Amygdala (tissue), 56 donors: ENCODE data around the gene COG5.

Experiments used
- DNase-seq, 56 donors: peaks; one replicate each; lab custom pipeline; 2025; lab: John Stamatoyannopoulos, UW

COG5 gene

GRCh38 chr7:107354640-107355039 lies 209.1 kb downstream of the COG5 start:
- no peak for DNase-seq

GRCh38 chr7:107353701-107354100 lies 210.0 kb downstream of the COG5 start:
- no peak for DNase-seq

GRCh38 chr7:107345898-107346297 lies 217.8 kb downstream of the COG5 start:
- DNase-seq = no peak

- no peak for DNase-seq
Observed at GRCh38 chr7:107344799-107345198, 218.9 kb downstream of the COG5 start.

- no peak for DNase-seq
Observed at GRCh38 chr7:107344286-107344685, 219.4 kb downstream of the COG5 start.

GRCh38 chr7:107338080-107338479 lies 225.6 kb downstream of the COG5 start:
- no peak for DNase-seq

GRCh38 chr7:107332488-107333269 lies 231.0 kb downstream of the COG5 start:
- DNase-seq = no peak

- DNase-seq = no peak
Observed at GRCh38 chr7:107330478-107330877, 233.2 kb downstream of the COG5 start.

- no peak for DNase-seq
Observed at GRCh38 chr7:107327986-107328569, 235.6 kb downstream of the COG5 start.

GRCh38 chr7:107326061-107326460 lies 237.7 kb downstream of the COG5 start:
- DNase-seq = no peak

GRCh38 chr7:107322015-107322414 lies 241.7 kb downstream of the COG5 start:
- DNase-seq = no peak

GRCh38 chr7:107321611-107322010 lies 242.1 kb downstream of the COG5 start:
- DNase-seq = no peak

GRCh38 chr7:107319724-107320228 lies 243.9 kb downstream of the COG5 start:
- no peak for DNase-seq

GRCh38 chr7:107318523-107319160 lies 245.1 kb downstream of the COG5 start:
- no peak for DNase-seq

GRCh38 chr7:107315716-107316220 lies 248.0 kb downstream of the COG5 start:
- DNase-seq = no peak

GRCh38 chr7:107313355-107313754 lies 250.4 kb downstream of the COG5 start:
- DNase-seq = no peak

- no peak for DNase-seq
Observed at GRCh38 chr7:107312418-107312817, 251.3 kb downstream of the COG5 start.

- DNase-seq = no peak
Observed at GRCh38 chr7:107309296-107309695, 254.4 kb downstream of the COG5 start.

- DNase-seq = no peak
Observed at GRCh38 chr7:107304636-107305035, 259.1 kb downstream of the COG5 start.

GRCh38 chr7:107304063-107304462 lies 259.7 kb downstream of the COG5 start:
- no peak for DNase-seq

GRCh38 chr7:107302250-107302847 lies 261.4 kb downstream of the COG5 start:
- DNase-seq = no peak
